ENCODE data around the gene STK40.
A peak's percentile ranks its signal among the peaks of the same experiment; 100 is the strongest.

STK40 gene

GRCh38 chr1:36385410-36386264 is at the start of gene STK40:
STK40 (minus strand) TSS chr1:36385924; CDS start chr1:36361332, 24,592 bp downstream.
- peak; percentile 99 for DNase-seq (ENCODE audit: low spot score)

- no peak for DNase-seq (ENCODE audit: low spot score)
These were observed 47.4 kb upstream of the STK40 start for GRCh38 chr1:36433102-36433501.

- no peak for DNase-seq (ENCODE audit: low spot score)
These were observed 46.9 kb upstream of the STK40 start for GRCh38 chr1:36432616-36433015.

GRCh38 chr1:36425791-36426190 is 40.1 kb upstream of the STK40 start:
- no peak for DNase-seq (ENCODE audit: low spot score)

GRCh38 chr1:36421649-36422048 is 35.9 kb upstream of the STK40 start:
- DNase-seq (ENCODE audit: low spot score) = no peak

- DNase-seq (ENCODE audit: low spot score) = peak; percentile 92
These were observed 35.2 kb upstream of the STK40 start for GRCh38 chr1:36420836-36421317.

- DNase-seq (ENCODE audit: low spot score) = no peak
These were observed 34.7 kb upstream of the STK40 start for GRCh38 chr1:36420409-36420808.

GRCh38 chr1:36419569-36419968 is 33.8 kb upstream of the STK40 start:
- no peak for DNase-seq (ENCODE audit: low spot score)

GRCh38 chr1:36419140-36419539 is 33.4 kb upstream of the STK40 start:
- no peak for DNase-seq (ENCODE audit: low spot score)

GRCh38 chr1:36417931-36418330 is 32.2 kb upstream of the STK40 start:
- DNase-seq (ENCODE audit: low spot score) = no peak

GRCh38 chr1:36415661-36416326 is 30.1 kb upstream of the STK40 start:
- no peak for DNase-seq (ENCODE audit: low spot score)

- DNase-seq (ENCODE audit: low spot score) = no peak
These were observed 28.7 kb upstream of the STK40 start for GRCh38 chr1:36414384-36414783.

- peak; percentile 88 for DNase-seq (ENCODE audit: low spot score)
These were observed 26.2 kb upstream of the STK40 start for GRCh38 chr1:36411674-36412648.

- DNase-seq (ENCODE audit: low spot score) = no peak
These were observed 22.8 kb upstream of the STK40 start for GRCh38 chr1:36408479-36408878.

GRCh38 chr1:36406440-36406839 is 20.7 kb upstream of the STK40 start:
- no peak for DNase-seq (ENCODE audit: low spot score)

- no peak for DNase-seq (ENCODE audit: low spot score)
These were observed 16.8 kb upstream of the STK40 start for GRCh38 chr1:36402504-36402890.

- DNase-seq (ENCODE audit: low spot score) = no peak
These were observed 16.1 kb upstream of the STK40 start for GRCh38 chr1:36401602-36402503.

GRCh38 chr1:36400825-36401601 is 15.3 kb upstream of the STK40 start:
- DNase-seq (ENCODE audit: low spot score) = no peak

- no peak for DNase-seq (ENCODE audit: low spot score)
These were observed 14.7 kb upstream of the STK40 start for GRCh38 chr1:36400514-36400824.

GRCh38 chr1:36398370-36398977 is 12.8 kb upstream of the STK40 start:
- DNase-seq (ENCODE audit: low spot score) = no peak
